ENCODE measurements around the gene VPS13D. TPM values are rescaled to one million over a fixed set of nuclear protein-coding genes. Genes with fewer than 3 reads are reported as not detected.

Gene VPS13D
- total RNA-seq, 1 experiment from 2014 or later, result 20.2 TPM

DNA sequence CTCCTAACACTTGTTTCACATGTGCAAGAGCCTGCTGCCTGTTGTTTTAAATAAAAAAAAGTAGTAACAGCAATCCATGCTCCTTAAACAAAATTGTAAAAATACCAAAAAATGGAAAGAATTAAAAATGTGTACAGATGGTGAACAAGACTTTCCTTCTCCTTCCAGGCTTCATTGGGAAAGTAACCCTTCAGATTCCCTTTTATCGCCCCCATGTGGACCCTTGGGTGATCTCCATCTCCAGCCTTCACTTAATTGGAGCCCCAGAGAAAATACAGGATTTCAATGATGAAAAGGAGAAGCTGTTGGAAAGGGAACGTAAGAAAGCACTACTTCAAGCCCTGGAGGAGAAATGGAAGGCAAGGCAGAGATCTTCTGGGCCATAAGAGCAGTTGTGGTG lies 14.2 kb downstream of the VPS13D start:
- Histone ChIP-seq H3K18ac (ENCODE audit: insufficient read length, low read depth, low read length) (no peak overlapping the region), H4K91ac (ENCODE audit: insufficient read length, low read depth, low read length) (no peak overlapping the region), H3K79me1 (ENCODE audit: insufficient read depth, low read depth, low read length, poor library complexity, severe bottlenecking) (no peaks in the 10 kb centered on the region), H3K9ac (ENCODE audit: extremely low read depth, insufficient read length, low read length) (no peak overlapping the region), H4K8ac (replicated peaks; ENCODE audit: insufficient read length, low read depth, low read length) (no peak overlapping the region), H2BK5ac (ENCODE audit: insufficient read length, low read length) (no peak overlapping the region), H3T11ph (ENCODE audit: low read length) (no peak overlapping the region), H3K4me1 (ENCODE audit: insufficient read depth, low read length) (peaks cover 5% of the 10 kb centered on the region; the same call in 1 of the 2 replicates), H3K4me2 (ENCODE audit: insufficient read depth, insufficient read length, low read length) (no peak overlapping the region), H4K5ac (ENCODE audit: insufficient read length, low read depth, low read length) (no peak overlapping the region), H3K23me2 (ENCODE audit: insufficient read length, low read depth, low read length, poor library complexity, severe bottlenecking) (no peaks in the 10 kb centered on the region), H3K9me3 (ENCODE audit: control insufficient read depth, low read depth, low read length) (no peaks in the 10 kb centered on the region), H2BK20ac (ENCODE audit: low read depth, low read length, poor library complexity, severe bottlenecking) (no peak overlapping the region), H2BK12ac (ENCODE audit: insufficient read length, low read depth, low read length) (no peak overlapping the region), H3K27me3 (ENCODE audit: insufficient read depth, low read length) (no peaks in the 10 kb centered on the region), H3K4ac (ENCODE audit: low read depth, low read length) (no peak overlapping the region), H3K79me2 (ENCODE audit: insufficient read depth, low read length) (no peaks in the 10 kb centered on the region), H3K56ac (ENCODE audit: insufficient read length, low read depth, low read length) (no peak overlapping the region), H2AK5ac (ENCODE audit: insufficient read length, low read length) (no peak overlapping the region), H2AFZ (ENCODE audit: low read length) (no peak overlapping the region), H2BK15ac (ENCODE audit: low read depth, low read length) (no peak overlapping the region), H3K27ac (ENCODE audit: insufficient read length, low read depth, low read length) (no peak overlapping the region), H3K23ac (ENCODE audit: insufficient read length, low read depth, low read length) (no peak overlapping the region), H4K20me1 (ENCODE audit: control insufficient read depth, insufficient read depth, insufficient read length) (no peaks in the 10 kb centered on the region), H2BK120ac (ENCODE audit: low read depth, low read length, poor library complexity, severe bottlenecking) (no peak overlapping the region), H3K14ac (ENCODE audit: insufficient read depth, low read length) (no peak overlapping the region)
- no CpG with 5 or more reads among the region's 2 CpGs for WGBS (ENCODE audit: extremely low coverage, insufficient read length, low lambda C conversion rate)
- no peak for DNase-seq
- TF ChIP-seq, protein P1, sequence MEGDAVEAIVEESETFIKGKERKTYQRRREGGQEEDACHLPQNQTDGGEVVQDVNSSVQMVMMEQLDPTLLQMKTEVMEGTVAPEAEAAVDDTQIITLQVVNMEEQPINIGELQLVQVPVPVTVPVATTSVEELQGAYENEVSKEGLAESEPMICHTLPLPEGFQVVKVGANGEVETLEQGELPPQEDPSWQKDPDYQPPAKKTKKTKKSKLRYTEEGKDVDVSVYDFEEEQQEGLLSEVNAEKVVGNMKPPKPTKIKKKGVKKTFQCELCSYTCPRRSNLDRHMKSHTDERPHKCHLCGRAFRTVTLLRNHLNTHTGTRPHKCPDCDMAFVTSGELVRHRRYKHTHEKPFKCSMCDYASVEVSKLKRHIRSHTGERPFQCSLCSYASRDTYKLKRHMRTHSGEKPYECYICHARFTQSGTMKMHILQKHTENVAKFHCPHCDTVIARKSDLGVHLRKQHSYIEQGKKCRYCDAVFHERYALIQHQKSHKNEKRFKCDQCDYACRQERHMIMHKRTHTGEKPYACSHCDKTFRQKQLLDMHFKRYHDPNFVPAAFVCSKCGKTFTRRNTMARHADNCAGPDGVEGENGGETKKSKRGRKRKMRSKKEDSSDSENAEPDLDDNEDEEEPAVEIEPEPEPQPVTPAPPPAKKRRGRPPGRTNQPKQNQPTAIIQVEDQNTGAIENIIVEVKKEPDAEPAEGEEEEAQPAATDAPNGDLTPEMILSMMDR (conservative IDR thresholded peaks at IDR 0.05), result peak; percentile 71
- Mint-ChIP-seq H3K36me3 (ENCODE audit: insufficient read depth in 1 of 3, low read depth in 3 of 3) (peaks cover 4 to 35% (median 27%) of the 10 kb centered on the region in 3 experiments; a peak in 6 of 7 replicates), H3K9me3 (no peaks in the 10 kb centered on the region), H3K27me3 (ENCODE audit: low read depth) (no peaks in the 10 kb centered on the region), H3K27ac (peak overlapping the region in 1 of 3 experiments; percentile 25; a peak in 2 of 7 replicates), H3K4me1 (peaks cover 27 to 31% of the 10 kb centered on the region in 2 experiments), H3K4me3 (no peak overlapping the region)

All from H9 (cell line).